ENCODE results near the gene SPAG6.
A peak's percentile ranks its signal among the peaks of the same experiment; 100 is the strongest.
"Not testable (repeated sequence)": the region's sequence is repeated elsewhere in the genome, so short reads cannot be mapped to it uniquely, and the experiment has no call there.

The SPAG6 gene

DNA sequence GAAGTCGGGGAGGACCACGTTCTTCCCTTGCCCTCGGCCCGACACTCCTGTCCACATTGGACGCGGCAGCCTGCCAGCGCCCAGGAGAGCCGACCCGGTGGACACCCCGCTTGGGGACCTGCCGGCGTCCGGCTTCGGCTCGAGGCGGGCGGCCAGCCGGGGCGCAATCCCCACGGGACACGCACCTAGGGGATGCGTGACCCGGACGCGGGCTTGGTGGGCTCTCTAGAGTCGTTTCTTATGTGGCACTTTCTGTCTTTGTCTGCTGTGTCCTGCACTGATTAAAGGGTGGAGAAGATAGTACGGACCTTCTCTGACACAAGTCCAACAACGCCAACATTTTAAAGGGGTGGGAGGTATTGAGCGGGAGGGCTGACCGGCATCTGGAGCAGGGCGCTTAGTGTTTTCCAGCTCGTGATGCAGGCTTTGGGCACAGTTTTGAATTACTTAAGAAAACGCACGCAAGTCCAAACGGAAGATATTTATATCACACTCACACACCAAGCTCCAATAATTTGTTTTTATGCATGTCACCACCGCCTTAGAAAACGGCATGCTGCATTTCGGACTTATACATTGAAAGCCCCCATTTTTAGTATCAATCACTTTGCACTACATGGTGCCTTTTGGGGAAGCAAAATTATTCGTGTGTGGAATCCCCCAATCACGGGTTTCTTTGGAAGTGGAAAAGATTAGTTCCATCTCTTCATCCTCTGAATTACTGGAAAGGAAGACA lies 3.9 kb upstream of the SPAG6 start:
- no peak for DNase-seq (ENCODE audit: low spot score)

DNA sequence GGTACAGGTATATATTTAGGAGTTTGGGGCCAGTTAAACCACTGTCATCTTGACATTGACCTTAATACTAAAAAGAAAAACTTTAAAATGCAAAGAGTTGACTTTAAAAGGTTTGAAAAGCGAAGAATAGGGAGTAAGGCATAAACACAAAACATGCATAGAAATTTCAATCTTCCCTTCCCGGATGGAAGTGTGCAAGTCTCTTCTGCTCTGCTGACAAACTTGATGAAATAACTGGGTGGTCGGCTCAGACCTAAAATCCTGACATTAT lies 3.4 kb upstream of the SPAG6 start:
- DNase-seq (ENCODE audit: low spot score) = no peak

DNA sequence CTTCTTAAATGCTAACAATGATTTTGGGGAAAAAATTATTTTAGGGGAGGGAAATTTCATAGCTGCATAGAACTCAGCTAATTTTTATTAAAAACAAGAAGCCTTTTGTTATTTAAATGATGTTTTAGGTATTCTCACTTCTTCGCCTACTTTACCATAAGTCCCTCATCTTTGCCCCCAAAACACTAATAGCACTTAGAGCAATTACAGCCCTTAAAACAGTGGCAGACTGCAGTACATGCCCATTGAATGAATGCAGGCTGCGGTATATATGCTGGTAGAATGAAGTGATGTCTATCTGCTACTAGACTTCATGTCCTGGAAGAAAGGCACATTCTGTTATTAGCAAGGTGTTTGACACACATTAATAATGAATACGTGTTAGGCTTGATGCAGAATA lies 2.9 kb upstream of the SPAG6 start:
- no peak for DNase-seq (ENCODE audit: low spot score)

DNA sequence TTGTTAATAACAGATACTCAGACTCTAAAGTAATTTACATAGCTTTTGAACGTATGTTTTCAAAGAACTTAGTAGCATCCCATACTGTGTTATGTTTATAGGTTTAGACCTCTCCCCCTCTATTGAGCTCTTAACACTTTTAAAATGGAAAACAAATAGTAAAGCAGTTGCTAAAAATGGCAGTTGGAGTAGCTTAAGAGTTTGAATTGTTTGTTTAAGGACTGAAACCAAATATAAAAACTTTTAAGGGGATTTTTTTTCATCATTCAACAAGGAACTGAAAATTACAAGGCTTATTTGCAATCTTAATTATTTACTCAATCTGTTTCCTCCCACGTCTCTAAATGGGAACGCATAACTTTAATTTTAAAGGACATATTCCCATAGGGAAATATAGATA lies 1.6 kb upstream of the SPAG6 start:
- no peak for DNase-seq (ENCODE audit: low spot score)

DNA sequence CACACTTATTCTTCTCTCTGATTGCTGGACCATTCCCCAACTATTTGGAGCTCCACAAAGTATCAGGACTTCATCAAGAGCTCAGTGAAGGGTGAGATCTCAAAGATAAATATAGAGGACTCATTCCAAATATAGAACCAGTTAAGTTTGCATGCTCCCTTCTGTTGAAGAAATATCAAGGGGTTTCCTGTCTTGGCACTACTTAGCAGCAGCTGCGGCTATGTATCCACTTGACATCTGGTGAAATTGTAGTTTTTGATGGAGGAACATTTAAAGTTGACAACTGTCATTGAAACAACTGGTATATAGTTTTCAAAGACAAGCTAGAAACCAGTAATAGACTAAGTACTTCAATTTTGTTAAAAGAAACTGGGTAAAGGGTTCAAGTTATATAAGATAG lies 1.0 kb upstream of the SPAG6 start:
- DNase-seq (ENCODE audit: low spot score) = no peak

DNA sequence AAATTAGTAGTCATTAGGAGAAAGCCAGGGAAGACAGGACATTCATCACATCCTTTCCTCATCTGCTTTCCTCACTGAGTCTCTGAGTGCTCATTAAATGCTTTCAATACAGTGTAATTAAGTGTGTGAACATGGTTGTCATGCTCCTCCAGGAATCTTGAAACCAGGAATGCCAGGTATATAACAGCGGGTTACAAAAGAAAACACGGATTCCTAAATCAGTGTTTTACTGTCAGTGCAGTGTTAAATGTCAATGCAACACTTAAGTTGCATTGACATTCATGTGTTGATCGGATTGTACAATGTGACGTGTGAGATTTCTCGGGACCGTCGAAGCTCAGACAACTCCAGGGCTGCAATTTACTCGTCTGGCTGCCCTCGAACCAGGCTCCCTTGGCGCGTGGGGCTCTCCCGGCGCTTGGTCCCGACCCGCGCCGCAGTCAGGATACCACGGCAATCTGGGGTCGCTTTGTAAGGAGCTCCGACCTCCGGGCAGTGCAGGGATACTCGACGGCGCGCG lies 455 bp upstream of the SPAG6 start:
- no peak for DNase-seq (ENCODE audit: low spot score)

DNA sequence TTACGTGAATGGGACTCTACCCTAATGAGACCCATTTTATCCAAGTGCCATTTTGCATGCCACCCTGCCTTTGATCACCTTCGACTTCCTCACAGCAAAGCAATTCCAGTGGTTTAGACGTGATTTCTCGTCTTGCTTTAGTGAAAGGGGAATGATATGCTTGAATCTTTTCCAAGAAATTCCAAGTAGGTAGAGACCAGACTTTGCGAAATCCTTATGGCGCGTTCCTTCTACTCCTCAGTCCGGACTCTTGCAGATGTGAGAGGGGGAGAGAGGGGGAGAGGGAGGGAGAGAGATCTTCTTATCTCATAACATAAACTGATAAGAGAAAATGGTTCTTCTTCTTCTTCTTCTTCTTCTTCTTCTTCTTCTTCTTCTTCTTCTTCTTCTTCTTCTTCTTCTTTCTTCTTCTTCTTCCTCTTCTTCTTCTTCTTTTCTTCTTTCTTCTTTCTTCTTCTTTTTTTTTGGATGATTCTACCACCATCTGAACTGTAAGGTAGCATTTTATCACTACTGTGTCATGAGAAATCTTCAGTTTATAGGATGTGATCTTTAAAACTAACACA lies 883 bp downstream of the SPAG6 start:
- DNase-seq (ENCODE audit: low spot score) = no peak

DNA sequence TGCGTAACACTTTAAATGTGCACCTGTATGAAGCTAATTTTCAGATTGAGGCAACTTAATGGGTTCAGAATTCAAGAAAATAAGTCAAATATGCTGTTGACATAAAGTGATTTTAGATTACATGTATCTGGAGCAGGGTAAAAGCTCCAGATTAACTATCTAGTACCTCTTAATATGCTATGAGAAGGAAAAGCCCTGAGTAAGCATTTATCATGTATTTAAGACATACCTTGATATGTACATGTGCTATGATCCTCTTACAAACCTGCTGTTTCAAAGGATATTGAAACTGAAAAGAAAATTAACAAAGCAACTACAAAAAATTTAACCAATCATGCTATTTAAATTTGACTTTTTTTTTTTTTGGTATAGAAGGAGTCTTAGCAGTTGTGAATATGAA lies 4.5 kb downstream of the SPAG6 start:
- DNase-seq (ENCODE audit: low spot score) = no peak

DNA sequence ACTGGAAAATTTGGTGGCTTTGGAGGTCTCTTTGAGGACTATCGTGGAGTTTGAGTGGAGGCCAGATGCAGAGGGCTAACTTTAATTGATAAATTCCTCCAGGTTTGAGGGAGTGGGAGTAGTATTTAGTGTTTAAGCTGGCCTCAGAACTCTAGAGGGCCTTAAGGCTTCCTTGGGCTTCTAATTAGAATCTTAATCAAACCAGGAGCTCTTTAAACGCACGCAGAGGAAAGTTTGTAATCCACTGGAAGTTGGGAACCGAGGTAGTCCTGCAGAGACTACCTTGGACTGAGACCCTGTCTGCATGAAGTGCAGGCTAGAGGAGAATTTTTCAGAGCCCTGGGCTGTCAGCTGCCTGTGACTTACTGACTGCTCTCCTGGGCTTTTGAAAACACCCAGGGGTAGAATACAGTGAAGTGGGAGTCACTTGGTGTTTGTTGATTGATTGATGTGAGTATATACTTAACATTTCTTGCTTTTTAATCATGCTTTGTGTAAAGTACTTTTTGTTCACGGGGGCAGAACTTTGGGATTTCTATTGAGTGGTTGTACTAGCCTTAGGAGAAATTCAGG lies 5.9 kb downstream of the SPAG6 start:
- no peak for DNase-seq (ENCODE audit: low spot score)

DNA sequence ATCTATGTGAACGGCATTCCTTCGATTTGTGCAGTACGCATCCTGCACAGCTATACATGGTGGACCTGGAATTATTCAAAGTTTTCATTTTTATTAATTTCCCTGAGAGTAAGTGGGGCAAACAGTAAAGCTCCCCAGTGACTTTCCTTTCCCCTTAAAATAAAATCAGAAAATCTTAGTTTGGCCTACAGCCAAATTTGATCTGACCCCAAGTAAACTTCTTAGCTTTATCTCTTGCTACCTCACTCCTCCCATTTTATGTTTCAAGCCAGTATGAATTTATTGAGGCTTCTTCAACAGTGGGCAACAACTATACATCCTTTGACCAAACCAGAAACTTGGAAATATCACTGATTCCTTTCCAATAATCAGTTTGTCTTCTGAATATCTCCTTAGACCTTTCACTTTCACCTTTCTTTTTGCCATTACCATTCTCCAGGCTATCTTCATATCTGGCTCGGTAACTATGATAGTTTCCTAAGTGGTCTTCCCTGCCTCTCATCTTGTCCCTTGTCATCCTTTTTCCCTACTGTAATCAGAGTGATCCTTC lies 11.1 kb downstream of the SPAG6 start:
- DNase-seq (ENCODE audit: low spot score) = no peak

DNA sequence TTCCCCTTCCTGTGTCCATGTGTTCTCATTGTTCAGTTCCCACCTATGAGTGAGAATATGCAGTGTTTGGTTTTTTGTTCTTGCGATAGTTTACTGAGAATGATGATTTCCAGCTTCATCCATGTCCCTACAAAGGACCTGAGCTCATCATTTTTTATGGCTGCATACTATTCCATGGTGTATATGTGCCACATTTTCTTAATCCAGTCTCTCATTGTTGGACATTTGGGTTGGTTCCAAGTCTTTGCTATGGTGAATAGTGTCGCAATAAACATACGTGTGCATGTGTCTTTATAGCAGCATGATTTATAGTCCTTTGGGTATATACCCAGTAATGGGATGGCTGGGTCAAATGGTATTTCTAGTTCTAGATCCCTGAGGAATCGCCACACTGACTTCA lies 12.5 kb downstream of the SPAG6 start:
- DNase-seq (ENCODE audit: low spot score) = not testable (repeated sequence)

DNA sequence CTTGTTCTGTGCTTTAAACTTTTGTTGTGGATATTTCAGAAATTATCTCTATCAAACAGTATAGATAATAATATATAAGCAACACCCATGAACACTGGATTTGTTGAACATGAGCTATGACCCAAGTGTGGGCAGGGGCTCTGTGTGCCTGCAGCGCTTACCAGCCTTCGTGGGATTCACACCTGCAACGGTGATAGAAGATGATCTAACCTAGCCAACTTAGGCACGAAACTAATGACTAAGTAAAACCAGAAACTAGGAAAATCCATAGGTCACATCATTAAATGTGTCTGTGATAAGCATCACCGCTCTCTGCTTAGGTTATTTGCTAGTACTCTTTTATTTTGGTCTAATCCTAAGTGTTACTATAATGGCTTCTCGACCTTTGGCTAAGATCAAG lies 18.0 kb downstream of the SPAG6 start:
- DNase-seq (ENCODE audit: low spot score) = no peak

DNA sequence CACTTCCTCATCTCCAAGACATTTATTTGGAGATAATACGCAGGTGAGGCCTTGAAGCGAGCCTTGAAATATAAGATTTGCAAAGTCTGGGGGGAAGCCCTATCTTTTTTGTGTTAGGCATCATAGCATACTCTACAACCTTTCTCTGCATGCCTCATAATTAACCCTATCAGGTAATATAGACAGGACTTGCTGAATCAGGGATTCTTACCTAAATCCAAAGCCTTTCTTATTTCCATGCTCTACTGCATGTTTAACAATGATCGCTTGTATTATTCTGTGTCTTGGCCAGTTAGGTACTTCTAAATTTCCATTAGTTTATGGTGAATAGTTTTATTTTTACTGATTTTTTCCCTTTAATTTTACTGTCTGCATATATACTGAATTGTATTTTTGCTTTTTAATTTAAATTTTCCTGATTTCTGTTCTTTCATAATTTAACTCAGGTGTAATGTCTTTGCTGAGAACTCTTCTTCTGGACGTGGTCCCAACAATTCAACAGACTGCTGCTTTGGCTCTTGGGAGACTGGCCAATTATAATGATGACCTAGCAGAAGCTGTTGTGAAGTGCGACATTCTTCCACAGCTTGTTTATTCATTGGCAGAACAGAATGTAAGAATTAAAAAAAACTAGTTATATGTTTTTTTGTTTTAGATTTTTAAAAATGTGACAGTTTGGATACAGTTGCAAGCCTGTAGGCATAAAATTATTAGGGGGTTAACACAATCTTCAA lies 19.3 kb downstream of the SPAG6 start:
- DNase-seq (ENCODE audit: low spot score) = no peak

DNA sequence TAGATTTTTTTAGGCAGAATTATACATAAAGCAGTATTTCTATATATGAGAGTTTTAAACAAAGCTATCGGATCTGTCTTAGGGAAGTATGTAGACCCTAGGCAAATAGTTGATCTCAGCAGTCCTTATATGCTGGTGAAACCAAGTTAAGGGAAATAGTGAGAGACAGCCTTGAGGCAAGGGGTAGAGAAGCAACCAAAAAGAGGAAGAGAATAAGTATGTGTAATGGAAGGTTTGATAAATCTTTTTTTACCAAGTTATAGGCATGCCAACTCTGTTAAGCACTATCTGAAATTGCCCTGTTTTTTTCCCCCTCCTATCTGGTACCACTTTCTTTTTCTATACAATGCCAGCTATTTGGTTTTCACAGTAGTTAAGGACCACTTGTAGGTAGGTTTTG lies 19.9 kb downstream of the SPAG6 start:
- no peak for DNase-seq (ENCODE audit: low spot score)

DNA sequence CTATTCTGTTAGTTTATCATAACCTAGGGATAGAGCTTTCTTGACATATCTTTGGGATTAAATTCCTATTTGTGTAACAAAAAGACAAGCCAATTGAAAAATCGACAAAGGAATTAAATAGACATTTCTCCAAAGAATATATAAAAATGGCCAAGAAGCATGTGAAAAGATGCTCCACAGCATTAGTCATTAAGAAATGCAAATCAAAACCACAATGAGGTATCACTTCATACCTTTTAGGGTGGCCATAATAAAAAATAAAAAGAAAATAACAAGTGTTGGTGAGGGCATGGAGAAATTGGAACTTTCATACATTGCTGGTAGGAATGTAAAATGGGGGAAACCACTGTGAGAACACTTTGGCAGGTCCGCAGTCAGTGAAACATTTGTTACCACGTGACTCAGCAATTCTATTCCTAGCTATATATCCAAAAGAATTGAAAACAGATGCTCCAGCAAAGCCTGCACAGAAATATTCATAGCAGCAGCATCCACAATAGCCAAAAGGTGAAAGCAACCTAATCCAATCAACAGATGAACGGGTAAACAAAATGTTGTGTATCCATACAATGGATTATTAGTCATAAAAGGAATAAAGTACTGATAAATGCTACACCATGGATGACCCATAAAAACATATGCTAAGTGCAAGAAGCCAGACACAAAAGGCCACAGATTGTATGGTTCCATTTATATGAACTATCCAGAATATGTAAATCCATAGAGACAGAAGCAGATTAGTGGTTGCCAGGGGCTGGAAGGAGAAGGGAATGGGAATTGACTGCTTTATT lies 20.5 kb downstream of the SPAG6 start:
- DNase-seq (ENCODE audit: low spot score) = no peak

DNA sequence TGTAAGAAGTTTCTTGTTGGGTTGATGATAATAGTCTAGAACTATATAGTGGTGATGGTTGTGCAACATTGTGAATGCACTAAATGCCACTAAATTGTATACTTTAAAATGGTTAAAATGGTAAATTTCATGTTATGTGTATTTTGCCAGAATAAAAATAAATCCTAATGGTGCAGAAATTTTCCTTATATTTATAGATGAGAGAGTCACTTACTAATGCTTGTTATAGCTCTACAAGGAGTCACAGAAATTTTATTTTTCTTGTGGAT lies 21.1 kb downstream of the SPAG6 start:
- no peak for DNase-seq (ENCODE audit: low spot score)

DNA sequence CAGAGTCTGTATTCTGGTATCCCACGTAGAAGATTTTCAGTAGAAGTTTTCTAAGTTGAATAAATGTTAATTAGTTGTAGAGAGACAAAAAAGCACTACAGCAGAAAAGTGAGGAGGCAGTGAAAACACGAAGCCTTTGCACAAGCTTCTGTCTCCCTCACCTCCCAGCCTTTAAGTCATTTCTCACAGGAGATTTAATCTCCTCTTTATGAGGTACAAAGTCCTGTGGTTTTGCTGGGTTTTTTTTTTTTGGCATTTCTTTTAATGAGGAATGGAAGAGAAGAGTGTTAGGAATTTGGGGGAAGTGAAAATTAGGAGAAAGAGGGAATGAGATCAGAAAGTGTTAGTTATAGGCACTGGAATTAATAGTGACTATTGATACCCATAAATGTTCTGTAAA lies 21.5 kb downstream of the SPAG6 start:
- no peak for DNase-seq (ENCODE audit: low spot score)

DNA sequence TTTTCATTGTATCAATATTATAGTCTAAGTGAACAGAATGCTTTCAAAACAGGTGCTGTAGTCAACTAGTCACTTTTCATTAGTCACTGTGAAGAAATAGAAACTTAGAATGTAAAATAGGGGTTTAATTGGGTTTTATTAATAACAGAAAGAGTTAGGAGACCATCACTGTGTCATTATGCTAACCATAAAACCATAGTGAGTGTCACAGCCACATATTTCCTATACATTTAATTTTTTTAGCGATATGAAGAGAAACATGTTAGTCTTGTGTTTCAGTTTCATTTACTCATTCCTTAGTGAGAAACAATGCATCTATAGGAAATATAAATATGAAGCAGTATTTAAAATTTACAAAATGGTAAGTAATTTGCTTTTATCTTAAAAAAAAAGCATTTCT lies 22.2 kb downstream of the SPAG6 start:
- no peak for DNase-seq (ENCODE audit: low spot score)

DNA sequence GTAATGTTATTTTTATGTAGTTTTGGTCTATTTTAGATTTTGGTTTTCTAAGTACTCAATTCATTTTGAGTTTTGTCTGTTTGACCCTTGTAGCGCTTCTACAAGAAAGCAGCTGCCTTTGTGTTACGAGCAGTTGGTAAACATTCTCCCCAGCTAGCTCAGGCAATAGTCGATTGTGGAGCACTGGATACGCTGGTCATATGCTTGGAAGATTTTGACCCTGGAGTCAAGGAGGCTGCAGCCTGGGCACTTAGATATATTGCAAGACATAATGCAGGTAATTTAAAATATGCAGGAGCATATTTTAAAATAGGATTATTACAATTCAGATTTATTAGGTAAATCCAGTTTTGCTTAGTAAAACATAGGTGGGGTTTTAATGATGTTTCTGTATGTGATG lies 23.1 kb downstream of the SPAG6 start:
- no peak for DNase-seq (ENCODE audit: low spot score)

DNA sequence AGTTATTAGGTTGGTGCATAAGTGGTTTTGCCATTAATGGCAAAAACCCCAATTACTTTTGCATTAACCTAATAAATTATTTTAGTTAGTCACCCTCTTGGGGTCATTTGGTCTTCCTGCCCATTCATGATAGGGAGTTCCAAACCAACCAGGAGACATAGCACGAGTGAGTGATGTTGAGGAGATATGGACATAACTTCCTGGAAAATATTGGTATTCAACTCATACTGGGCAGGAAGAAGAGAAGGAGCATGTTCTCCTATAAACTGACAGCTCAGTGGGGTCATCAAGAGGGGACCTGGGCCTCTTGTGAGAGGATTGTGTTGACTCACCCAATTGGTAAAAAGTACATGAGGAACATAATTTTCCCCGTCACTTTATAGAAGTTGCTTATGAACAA lies 23.7 kb downstream of the SPAG6 start:
- no peak for DNase-seq (ENCODE audit: low spot score)

DNA sequence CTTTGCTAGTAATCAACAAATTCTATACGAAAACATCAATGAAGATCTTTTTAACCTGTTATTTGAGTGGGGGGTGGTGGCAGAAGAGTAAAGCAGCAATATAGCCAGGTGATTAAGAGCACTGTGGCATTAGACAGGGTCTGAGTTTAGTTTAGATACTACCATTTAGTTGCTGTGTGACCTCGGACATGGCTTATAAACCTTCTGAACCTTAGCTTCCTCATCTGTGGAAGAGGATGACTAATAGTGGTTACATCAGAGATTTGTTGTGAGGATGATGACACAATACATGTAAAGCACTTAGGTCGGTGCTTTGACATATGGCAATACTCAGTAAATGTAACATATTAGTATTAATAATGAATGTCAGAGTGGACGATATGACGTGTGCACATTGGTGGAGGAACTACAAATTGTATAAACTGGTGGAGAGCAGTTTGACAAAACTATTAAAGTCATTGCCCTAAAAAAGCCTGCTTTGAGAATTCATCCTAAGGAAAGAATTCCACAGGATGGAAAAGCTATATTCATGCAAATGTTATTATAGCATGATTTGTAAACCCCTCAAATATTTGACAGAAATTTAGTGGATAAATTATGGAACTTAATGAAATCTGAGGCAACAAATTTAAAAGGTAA lies 24.3 kb downstream of the SPAG6 start:
- DNase-seq (ENCODE audit: low spot score) = peak; percentile 10

DNA sequence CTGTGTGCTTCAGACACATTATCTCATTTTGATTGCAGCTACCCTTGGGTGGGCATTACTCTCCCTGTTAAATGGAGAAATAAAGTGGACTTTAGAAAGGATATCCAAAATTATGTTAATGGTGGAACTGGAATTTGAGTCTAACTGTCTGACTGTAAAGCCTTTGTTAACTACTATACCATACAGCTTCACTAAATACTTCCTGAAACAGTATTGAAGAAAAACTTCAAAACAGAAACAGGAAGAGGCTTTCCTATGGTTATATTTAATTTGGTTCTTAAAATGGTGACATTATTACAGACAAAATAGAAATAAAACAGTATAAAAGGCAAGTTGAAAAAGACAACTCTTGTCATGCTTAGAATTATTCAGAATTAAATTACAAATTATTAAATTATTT lies 25.0 kb downstream of the SPAG6 start:
- DNase-seq (ENCODE audit: low spot score) = no peak

All from CD4-positive, alpha-beta T cell treated with Interleukin-15 for 4 hours (primary cell).